K562 (cell line): ENCODE measurements around the gene PHF1. TPM values are rescaled to one million over a fixed set of nuclear protein-coding genes. Genes with fewer than 3 reads are reported as not detected.

Experiments
- ARNT ChIP-seq, 2 experiments: fragments of 450-650 bp; IDR thresholded peaks; 2 replicates each; pipeline ENCODE4 v1.6.1; 2016; ENCODE audit warnings: mild to moderate bottlenecking in 1 of 2
- DMBX1 ChIP-seq: fragments of 250-450 bp; sonication (Bioruptor Pico); IDR thresholded peaks from 2 replicates; pipeline ENCODE4 v1.8.0; 2022; ENCODE audit warnings: inconsistent platforms, mild to moderate bottlenecking, moderate library complexity, borderline replicate concordance
- ELF1 ChIP-seq: fragments of 200-800 bp; sonication (Bioruptor generic); IDR thresholded peaks from 2 replicates; pipeline ENCODE4 v1.6.1; 2016; ENCODE audit warnings: missing genetic modification characterization, missing compliant biosample characterization
- ESRRA ChIP-seq: fragments of 450-650 bp; IDR thresholded peaks from 2 replicates; pipeline ENCODE4 v1.6.1; 2014; ENCODE audit warnings: low read depth, mild to moderate bottlenecking, moderate library complexity, borderline replicate concordance
- ETV6 ChIP-seq, 3 experiments: fragments of 150-350 bp in 1 of 3; sonication (generic) in 1 of 3; formaldehyde crosslinking in 1 of 3; IDR thresholded peaks; 2 replicates each; pipeline versions ENCODE4 v1.6.1 to v1.8.0; 2014 to 2022; ENCODE audit warnings: borderline replicate concordance in 2 of 3, low read depth in 2 of 3, antibody characterized with exemption in 1 of 3, low read length in 1 of 3, mild to moderate bottlenecking in 1 of 3, missing genetic modification reagents in 1 of 3
- KDM5B ChIP-seq: fragments of 200-600 bp; sonication (generic); IDR thresholded peaks from 2 replicates; pipeline ENCODE4 v1.6.1; 2012; ENCODE audit warnings: low read depth, mild to moderate bottlenecking, moderate library complexity, low read length, control low read depth, inconsistent platforms; ENCODE audit not compliant: insufficient replicate concordance
- L3MBTL2 ChIP-seq: fragments of 450-650 bp; IDR thresholded peaks from 2 replicates; pipeline ENCODE4 v1.6.1; 2016; ENCODE audit warnings: mild to moderate bottlenecking, moderate library complexity
- LEF1 ChIP-seq: fragments of 450-650 bp; IDR thresholded peaks from 2 replicates; pipeline ENCODE4 v1.6.1; 2016; ENCODE audit warnings: mild to moderate bottlenecking
- MCM3 ChIP-seq: fragments of 450-650 bp; IDR thresholded peaks from 2 replicates; pipeline ENCODE4 v1.6.1; 2016
- MTA1 ChIP-seq: fragments of 450-650 bp; IDR thresholded peaks from 2 replicates; pipeline ENCODE4 v1.6.1; 2017; ENCODE audit warnings: borderline replicate concordance
- POLR2A ChIP-seq: fragments of 450-650 bp; conservative IDR thresholded peaks from 2 replicates; pipeline ENCODE4 v1.6.1; 2016
- PTTG1 ChIP-seq: fragments of 450-650 bp; IDR thresholded peaks from 2 replicates; pipeline ENCODE4 v1.6.1; 2016; ENCODE audit warnings: low read depth, mild to moderate bottlenecking, missing genetic modification characterization, missing compliant biosample characterization
- RBFOX2 ChIP-seq: fragments of 200-400 bp; formaldehyde crosslinking; IDR thresholded peaks from 2 replicates; pipeline ENCODE4 v1.6.1; 2017; ENCODE audit warnings: low read depth, mild to moderate bottlenecking, low read length, moderate library complexity
- SAFB ChIP-seq: fragments of 200-400 bp; formaldehyde crosslinking; IDR thresholded peaks from 2 replicates; pipeline ENCODE4 v1.6.1; 2017; ENCODE audit warnings: low read depth, low read length, borderline replicate concordance
- SAP30 ChIP-seq: fragments of 200-600 bp; sonication (generic); IDR thresholded peaks from 2 replicates; pipeline ENCODE4 v1.6.1; 2012; ENCODE audit warnings: borderline replicate concordance, low read depth, mild to moderate bottlenecking, moderate library complexity, low read length, control low read depth, inconsistent platforms; ENCODE audit not compliant: insufficient read depth, poor library complexity, severe bottlenecking
- TAF1 ChIP-seq: IDR thresholded peaks from 2 replicates; pipeline ENCODE4 v1.6.1; 2011; ENCODE audit warnings: mild to moderate bottlenecking, low read length, moderate library complexity; ENCODE audit not compliant: insufficient read depth, control insufficient read depth, severe bottlenecking; ENCODE audit errors: extremely low read depth
- ZC3H4 ChIP-seq: sonication (generic); formaldehyde crosslinking; IDR thresholded peaks from 2 replicates; pipeline ENCODE4 v1.9.0; 2021; ENCODE audit warnings: missing genetic modification reagents, borderline replicate concordance
- ZC3H8 ChIP-seq: fragments of 450-650 bp; IDR thresholded peaks from 2 replicates; pipeline ENCODE4 v1.6.1; 2017
- ZNF224 ChIP-seq: sonication (generic); formaldehyde crosslinking; IDR thresholded peaks from 2 replicates; pipeline ENCODE4 v1.8.0; 2022; ENCODE audit warnings: mild to moderate bottlenecking, missing genetic modification reagents
- ZNF316 ChIP-seq: fragments of 450-650 bp; IDR thresholded peaks from 2 replicates; pipeline ENCODE4 v1.6.1; 2016
- polyA plus RNA-seq, 8 experiments: library from polyadenylated mRNA; depleted of rRNA in 4 of 8; stranded (reverse) in 5 of 8; unstranded in 3 of 8; fragments of >200 nt; fragmentation: Nextera tagmentation in 2 of 8; fragmentation: Illumina TruSeq in 1 of 8; extraction: Ambion mirVana in 2 of 8; extraction: Trizol in 1 of 8; gene quantifications; 2 replicates each; pipeline versions ENCODE4 v1.2.1 to v1.2.3, GENCODE V29; 2011 to 2014; ENCODE audit warnings: inconsistent platforms in 1 of 8, missing spikeins in 1 of 8
- total RNA-seq, 7 experiments: library from RNA; depleted of rRNA in 6 of 7; stranded (reverse); fragments of >200 nt in 6 of 7; fragmentation: Illumina TruSeq in 2 of 7; extraction: Trizol in 2 of 7; gene quantifications; 2 replicates each; pipeline versions ENCODE4 v1.2.1 to v1.2.3, GENCODE V29; 2011 to 2021; ENCODE audit warnings: low replicate concordance in 1 of 7
- TF ChIP-seq, protein P1 (sequence below), 2 experiments: fragments of 450-650 bp; conservative IDR thresholded peaks; 2 replicates each; pipeline ENCODE4 v1.6.1; 2017; ENCODE audit warnings: mild to moderate bottlenecking in 2 of 2, moderate library complexity in 2 of 2
- TF ChIP-seq, protein P2 (sequence below): sonication (generic); formaldehyde crosslinking; IDR thresholded peaks from 2 replicates; pipeline ENCODE4 v1.8.0; 2022; ENCODE audit warnings: mild to moderate bottlenecking, missing genetic modification reagents
- TF ChIP-seq, protein P3 (sequence below): fragments of 250-450 bp; sonication (Bioruptor Pico); IDR thresholded peaks from 2 replicates; pipeline ENCODE4 v1.4.0; 2020
- TF ChIP-seq, protein P4 (sequence below): fragments of 250-450 bp; sonication (Bioruptor Pico); IDR thresholded peaks from 2 replicates; pipeline ENCODE4 v1.8.0; 2021; ENCODE audit warnings: borderline replicate concordance, mild to moderate bottlenecking, moderate library complexity; ENCODE audit not compliant: poor library complexity, severe bottlenecking

Gene PHF1
- total and polyA plus RNA-seq, 9 of the 15 experiments (the other 6 are each of a cell fraction or from before 2014, with no cell fraction given): 3.7 to 64.2 (median 33.7) TPM

DNA sequence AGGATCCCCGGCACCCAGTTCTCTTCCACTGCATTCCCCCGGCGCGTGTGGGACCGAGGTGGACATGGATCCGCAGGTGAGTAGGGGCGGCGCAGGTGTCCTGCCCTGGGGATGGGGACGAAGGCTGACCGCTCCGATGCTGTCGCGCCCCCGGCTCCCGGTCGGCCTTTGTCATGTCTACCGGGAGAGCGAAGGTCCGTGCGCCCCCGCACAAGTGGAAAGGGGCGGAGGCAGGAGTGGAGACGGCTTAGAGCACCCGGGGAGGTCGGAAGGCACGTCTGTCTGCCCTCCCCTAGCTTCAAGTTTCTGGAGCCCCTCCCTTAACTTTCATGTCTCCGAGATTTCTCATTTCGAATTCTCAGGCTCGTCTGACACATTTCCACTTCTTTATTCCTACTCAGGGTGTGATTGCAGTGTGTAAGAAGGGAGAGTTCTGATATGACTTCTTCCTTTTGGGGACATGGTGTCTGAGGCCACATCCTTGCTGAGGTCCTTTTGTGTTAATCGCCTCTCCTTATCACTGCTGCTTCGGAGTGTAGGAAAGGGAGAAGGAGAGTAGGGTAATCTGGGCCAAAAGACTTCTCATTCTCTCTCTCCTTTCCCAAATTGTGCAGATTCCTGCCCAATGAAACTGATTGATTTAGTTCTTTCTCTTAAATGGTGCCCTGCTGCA, 18.8 kb upstream of the PHF1 start (continued):
- TF ChIP-seq RBFOX2 (peak; percentile 88), MTA1 (0 out of 2 replicates have a peak, but pooled peaks have one; percentile 16), ESRRA (no peak), SAP30 (peak; percentile 99), ETV6 (IDR thresholded peaks at IDR 0.05; ENCODE audit: borderline replicate concordance in 1 of 2, low read depth in 2 of 2, low read length in 1 of 2) (no peak), ETV6 (CRISPR knock-in tag; IDR thresholded peaks at IDR 0.05; ENCODE audit: borderline replicate concordance) (no peak), POLR2A (peak; percentile 73), ELF1 (tag) (no peak), MCM3 (no peak), ZNF316 (peak; percentile 12; the same call in 1 of the 2 replicates), SAFB (no peak), PTTG1 (tag) (no peak), LEF1 (no peak), ARNT (IDR thresholded peaks at IDR 0.05) (0 out of 4 replicates have a peak, but pooled peaks of 1 of the 2 experiments have one; percentile 47), ZC3H8 (no peak), ZNF224 (CRISPR knock-in tag) (peak; percentile 49; the same call in 1 of the 2 replicates), KDM5B (peak; percentile 43), TAF1 (no peak), L3MBTL2 (no peak), DMBX1 (CRISPR knock-in tag) (no peak), ZC3H4 (CRISPR knock-in tag) (0 out of 2 replicates have a peak, but pooled peaks have one; percentile 10)
- TF ChIP-seq, protein P1, sequence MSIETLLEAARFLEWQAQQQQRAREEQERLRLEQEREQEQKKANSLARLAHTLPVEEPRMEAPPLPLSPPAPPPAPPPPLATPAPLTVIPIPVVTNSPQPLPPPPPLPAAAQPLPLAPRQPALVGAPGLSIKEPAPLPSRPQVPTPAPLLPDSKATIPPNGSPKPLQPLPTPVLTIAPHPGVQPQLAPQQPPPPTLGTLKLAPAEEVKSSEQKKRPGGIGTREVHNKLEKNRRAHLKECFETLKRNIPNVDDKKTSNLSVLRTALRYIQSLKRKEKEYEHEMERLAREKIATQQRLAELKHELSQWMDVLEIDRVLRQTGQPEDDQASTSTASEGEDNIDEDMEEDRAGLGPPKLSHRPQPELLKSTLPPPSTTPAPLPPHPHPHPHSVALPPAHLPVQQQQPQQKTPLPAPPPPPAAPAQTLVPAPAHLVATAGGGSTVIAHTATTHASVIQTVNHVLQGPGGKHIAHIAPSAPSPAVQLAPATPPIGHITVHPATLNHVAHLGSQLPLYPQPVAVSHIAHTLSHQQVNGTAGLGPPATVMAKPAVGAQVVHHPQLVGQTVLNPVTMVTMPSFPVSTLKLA (conservative IDR thresholded peaks at IDR 0.05): peak in 1 of 2 experiments; percentile 7; a peak in 1 of 4 replicates
- TF ChIP-seq, protein P2, sequence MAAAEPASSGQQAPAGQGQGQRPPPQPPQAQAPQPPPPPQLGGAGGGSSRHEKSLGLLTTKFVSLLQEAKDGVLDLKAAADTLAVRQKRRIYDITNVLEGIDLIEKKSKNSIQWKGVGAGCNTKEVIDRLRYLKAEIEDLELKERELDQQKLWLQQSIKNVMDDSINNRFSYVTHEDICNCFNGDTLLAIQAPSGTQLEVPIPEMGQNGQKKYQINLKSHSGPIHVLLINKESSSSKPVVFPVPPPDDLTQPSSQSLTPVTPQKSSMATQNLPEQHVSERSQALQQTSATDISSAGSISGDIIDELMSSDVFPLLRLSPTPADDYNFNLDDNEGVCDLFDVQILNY (CRISPR knock-in tag): peak; percentile 71; the same call in 1 of the 2 replicates
- TF ChIP-seq, protein P3, sequence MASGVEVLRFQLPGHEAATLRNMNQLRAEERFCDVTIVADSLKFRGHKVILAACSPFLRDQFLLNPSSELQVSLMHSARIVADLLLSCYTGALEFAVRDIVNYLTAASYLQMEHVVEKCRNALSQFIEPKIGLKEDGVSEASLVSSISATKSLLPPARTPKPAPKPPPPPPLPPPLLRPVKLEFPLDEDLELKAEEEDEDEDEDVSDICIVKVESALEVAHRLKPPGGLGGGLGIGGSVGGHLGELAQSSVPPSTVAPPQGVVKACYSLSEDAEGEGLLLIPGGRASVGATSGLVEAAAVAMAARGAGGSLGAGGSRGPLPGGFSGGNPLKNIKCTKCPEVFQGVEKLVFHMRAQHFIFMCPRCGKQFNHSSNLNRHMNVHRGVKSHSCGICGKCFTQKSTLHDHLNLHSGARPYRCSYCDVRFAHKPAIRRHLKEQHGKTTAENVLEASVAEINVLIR (CRISPR knock-in tag): no peak
- TF ChIP-seq, protein P4, sequence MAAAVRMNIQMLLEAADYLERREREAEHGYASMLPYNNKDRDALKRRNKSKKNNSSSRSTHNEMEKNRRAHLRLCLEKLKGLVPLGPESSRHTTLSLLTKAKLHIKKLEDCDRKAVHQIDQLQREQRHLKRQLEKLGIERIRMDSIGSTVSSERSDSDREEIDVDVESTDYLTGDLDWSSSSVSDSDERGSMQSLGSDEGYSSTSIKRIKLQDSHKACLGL (CRISPR knock-in tag): peak; percentile 48
